HCT116 (cell line): ENCODE results near the gene MAS1.

Source experiments
- EZH2 ChIP-seq: fragments of 200-600 bp; sonication (generic); IDR thresholded peaks from 2 replicates; pipeline ENCODE4 v1.6.1; 2017; ENCODE audit warnings: antibody characterized with exemption, mixed run types
- SP1 ChIP-seq: IDR thresholded peaks from 2 replicates; pipeline ENCODE4 v1.6.1; 2012; ENCODE audit warnings: low read depth

DNA sequence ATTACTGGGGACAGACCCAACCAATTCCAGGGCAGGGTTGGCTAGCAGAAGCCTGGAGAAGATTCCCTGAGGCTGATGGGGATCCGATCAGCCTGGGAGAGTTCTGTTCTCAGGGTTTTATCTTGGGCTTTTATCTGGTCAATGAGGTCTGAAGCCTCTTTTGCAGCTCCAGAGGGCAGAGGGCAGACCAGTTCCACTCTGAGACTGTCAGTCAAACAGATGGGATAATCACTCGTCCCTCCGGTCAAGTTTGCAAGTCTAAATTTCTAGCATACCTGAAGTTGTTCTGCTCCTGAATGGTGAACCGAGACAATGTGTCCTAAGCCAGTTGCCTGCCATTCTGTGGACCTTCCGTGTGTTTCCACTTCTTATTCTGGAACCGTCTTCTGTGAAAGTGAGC is 3.0 kb upstream of the MAS1 start:
- TF ChIP-seq EZH2 (no peak), SP1 (no peak)
